H1 (cell line): ENCODE results near the gene KIF4A. TPM values are rescaled to one million over a fixed set of nuclear protein-coding genes. Genes with fewer than 3 reads are reported as not detected.

Source experiments
- CBX8 ChIP-seq: fragments of 300-800, 300-1000 bp; sonication (generic); IDR thresholded peaks from 2 replicates; pipeline ENCODE4 v1.7.1; 2016; ENCODE audit warnings: low read depth, low read length, borderline replicate concordance
- CHD2 ChIP-seq: IDR thresholded peaks from 2 replicates; pipeline ENCODE4 v1.6.1; 2012; ENCODE audit warnings: low read length, improper control_type of control experiment
- CREB1 ChIP-seq: IDR thresholded peaks from 2 replicates; pipeline ENCODE4 v1.6.1; 2012; ENCODE audit warnings: inconsistent platforms
- GTF2F1 ChIP-seq: IDR thresholded peaks from 2 replicates; pipeline ENCODE4 v1.6.1; 2012; ENCODE audit warnings: low read depth, low read length, improper control_type of control experiment, borderline replicate concordance
- HDAC2 ChIP-seq, 2 experiments: fragments of 300-600 bp in 1 of 2; sonication (generic) in 1 of 2; IDR thresholded peaks; 2 replicates each; pipeline ENCODE4 v1.6.1; 2011 to 2012; ENCODE audit warnings: low read depth in 2 of 2, low read length in 2 of 2, mild to moderate bottlenecking in 2 of 2, moderate library complexity in 2 of 2, borderline replicate concordance in 1 of 2, inconsistent platforms in 1 of 2
- JUND ChIP-seq: IDR thresholded peaks from 2 replicates; pipeline ENCODE4 v1.6.1; 2011; ENCODE audit warnings: mild to moderate bottlenecking, improper control_type of control experiment, low read length
- NANOG ChIP-seq: IDR thresholded peaks from 2 replicates; pipeline ENCODE4 v1.6.1; 2011; ENCODE audit warnings: low read length, low read depth, mild to moderate bottlenecking, inconsistent platforms; ENCODE audit not compliant: insufficient read depth, poor library complexity, severe bottlenecking
- RAD21 ChIP-seq, 2 experiments: IDR thresholded peaks in 1 of 2; conservative IDR thresholded peaks in 1 of 2; 2 replicates each; pipeline ENCODE4 v1.6.1; 2011; ENCODE audit warnings: low read depth in 2 of 2, low read length in 2 of 2, improper control_type of control experiment in 1 of 2, inconsistent platforms in 1 of 2, mild to moderate bottlenecking in 1 of 2, moderate library complexity in 1 of 2
- RBBP5 ChIP-seq: IDR thresholded peaks from 2 replicates; pipeline ENCODE4 v1.7.1; 2012; ENCODE audit warnings: low read depth, mild to moderate bottlenecking, inconsistent platforms, low read length, moderate library complexity, borderline replicate concordance
- SP1 ChIP-seq: IDR thresholded peaks from 2 replicates; pipeline ENCODE4 v1.6.1; 2011; ENCODE audit warnings: low read depth, low read length
- TAF7 ChIP-seq: optimal IDR thresholded peaks from 2 replicates; pipeline ENCODE3; 2011; ENCODE audit warnings: low read depth, mild to moderate bottlenecking, inconsistent platforms, low read length, moderate library complexity, borderline replicate concordance
- polyA plus RNA-seq, 7 experiments: library from polyadenylated mRNA; depleted of rRNA in 3 of 7; stranded (reverse) in 5 of 7; unstranded in 2 of 7; fragments of >200 nt in 5 of 7; fragments of 200-250 nt in 2 of 7; gene quantifications; 1 replicate in 5 of 7; 2 replicates in 1 of 7; 4 replicates in 1 of 7; pipeline versions ENCODE4 v1.2.1 to v1.2.3, GENCODE V29; 2011 to 2013; ENCODE audit warnings: missing spikeins in 2 of 7, mixed read lengths in 2 of 7
- total RNA-seq: library from RNA; stranded (reverse); fragmentation: NEBNext Ultra II Directional; extraction: Animal tissue kit (Norgen Biotek cat#: 25700); gene quantifications from 2 replicates; pipeline ENCODE4 v1.2.1, GENCODE V29; 2021
- TF ChIP-seq, protein P1 (sequence below): fragments of 300-600 bp; sonication (generic); IDR thresholded peaks from 2 replicates; pipeline ENCODE4 v1.7.1; 2012; ENCODE audit warnings: low read length, moderate library complexity, mild to moderate bottlenecking, inconsistent platforms; ENCODE audit not compliant: insufficient replicate concordance

The KIF4A gene
- total and polyA plus RNA-seq, 2 of the 8 experiments (the other 6 are each of a cell fraction or from before 2014, with no cell fraction given): 10.9 to 35.7 TPM

DNA sequence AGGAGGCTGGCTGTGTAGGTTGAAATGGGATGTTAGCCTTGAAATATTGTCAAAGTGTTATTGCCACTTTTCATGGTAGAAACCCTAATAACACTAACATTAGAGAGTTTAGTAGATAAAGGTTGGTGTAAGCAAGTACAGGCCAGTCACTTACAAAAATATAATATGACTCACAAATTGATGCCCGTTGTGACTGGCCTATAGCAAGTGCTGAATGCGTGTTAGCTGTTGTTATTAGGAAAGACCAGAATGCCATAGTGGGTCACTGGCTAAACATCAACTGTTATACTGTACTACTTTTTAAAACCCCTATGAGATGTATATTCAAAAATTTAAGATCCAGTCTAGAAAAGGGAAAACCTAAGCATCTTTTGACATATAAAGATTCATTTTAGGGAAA lies 112.8 kb downstream of the KIF4A start (continued):
- TF ChIP-seq, protein P1, sequence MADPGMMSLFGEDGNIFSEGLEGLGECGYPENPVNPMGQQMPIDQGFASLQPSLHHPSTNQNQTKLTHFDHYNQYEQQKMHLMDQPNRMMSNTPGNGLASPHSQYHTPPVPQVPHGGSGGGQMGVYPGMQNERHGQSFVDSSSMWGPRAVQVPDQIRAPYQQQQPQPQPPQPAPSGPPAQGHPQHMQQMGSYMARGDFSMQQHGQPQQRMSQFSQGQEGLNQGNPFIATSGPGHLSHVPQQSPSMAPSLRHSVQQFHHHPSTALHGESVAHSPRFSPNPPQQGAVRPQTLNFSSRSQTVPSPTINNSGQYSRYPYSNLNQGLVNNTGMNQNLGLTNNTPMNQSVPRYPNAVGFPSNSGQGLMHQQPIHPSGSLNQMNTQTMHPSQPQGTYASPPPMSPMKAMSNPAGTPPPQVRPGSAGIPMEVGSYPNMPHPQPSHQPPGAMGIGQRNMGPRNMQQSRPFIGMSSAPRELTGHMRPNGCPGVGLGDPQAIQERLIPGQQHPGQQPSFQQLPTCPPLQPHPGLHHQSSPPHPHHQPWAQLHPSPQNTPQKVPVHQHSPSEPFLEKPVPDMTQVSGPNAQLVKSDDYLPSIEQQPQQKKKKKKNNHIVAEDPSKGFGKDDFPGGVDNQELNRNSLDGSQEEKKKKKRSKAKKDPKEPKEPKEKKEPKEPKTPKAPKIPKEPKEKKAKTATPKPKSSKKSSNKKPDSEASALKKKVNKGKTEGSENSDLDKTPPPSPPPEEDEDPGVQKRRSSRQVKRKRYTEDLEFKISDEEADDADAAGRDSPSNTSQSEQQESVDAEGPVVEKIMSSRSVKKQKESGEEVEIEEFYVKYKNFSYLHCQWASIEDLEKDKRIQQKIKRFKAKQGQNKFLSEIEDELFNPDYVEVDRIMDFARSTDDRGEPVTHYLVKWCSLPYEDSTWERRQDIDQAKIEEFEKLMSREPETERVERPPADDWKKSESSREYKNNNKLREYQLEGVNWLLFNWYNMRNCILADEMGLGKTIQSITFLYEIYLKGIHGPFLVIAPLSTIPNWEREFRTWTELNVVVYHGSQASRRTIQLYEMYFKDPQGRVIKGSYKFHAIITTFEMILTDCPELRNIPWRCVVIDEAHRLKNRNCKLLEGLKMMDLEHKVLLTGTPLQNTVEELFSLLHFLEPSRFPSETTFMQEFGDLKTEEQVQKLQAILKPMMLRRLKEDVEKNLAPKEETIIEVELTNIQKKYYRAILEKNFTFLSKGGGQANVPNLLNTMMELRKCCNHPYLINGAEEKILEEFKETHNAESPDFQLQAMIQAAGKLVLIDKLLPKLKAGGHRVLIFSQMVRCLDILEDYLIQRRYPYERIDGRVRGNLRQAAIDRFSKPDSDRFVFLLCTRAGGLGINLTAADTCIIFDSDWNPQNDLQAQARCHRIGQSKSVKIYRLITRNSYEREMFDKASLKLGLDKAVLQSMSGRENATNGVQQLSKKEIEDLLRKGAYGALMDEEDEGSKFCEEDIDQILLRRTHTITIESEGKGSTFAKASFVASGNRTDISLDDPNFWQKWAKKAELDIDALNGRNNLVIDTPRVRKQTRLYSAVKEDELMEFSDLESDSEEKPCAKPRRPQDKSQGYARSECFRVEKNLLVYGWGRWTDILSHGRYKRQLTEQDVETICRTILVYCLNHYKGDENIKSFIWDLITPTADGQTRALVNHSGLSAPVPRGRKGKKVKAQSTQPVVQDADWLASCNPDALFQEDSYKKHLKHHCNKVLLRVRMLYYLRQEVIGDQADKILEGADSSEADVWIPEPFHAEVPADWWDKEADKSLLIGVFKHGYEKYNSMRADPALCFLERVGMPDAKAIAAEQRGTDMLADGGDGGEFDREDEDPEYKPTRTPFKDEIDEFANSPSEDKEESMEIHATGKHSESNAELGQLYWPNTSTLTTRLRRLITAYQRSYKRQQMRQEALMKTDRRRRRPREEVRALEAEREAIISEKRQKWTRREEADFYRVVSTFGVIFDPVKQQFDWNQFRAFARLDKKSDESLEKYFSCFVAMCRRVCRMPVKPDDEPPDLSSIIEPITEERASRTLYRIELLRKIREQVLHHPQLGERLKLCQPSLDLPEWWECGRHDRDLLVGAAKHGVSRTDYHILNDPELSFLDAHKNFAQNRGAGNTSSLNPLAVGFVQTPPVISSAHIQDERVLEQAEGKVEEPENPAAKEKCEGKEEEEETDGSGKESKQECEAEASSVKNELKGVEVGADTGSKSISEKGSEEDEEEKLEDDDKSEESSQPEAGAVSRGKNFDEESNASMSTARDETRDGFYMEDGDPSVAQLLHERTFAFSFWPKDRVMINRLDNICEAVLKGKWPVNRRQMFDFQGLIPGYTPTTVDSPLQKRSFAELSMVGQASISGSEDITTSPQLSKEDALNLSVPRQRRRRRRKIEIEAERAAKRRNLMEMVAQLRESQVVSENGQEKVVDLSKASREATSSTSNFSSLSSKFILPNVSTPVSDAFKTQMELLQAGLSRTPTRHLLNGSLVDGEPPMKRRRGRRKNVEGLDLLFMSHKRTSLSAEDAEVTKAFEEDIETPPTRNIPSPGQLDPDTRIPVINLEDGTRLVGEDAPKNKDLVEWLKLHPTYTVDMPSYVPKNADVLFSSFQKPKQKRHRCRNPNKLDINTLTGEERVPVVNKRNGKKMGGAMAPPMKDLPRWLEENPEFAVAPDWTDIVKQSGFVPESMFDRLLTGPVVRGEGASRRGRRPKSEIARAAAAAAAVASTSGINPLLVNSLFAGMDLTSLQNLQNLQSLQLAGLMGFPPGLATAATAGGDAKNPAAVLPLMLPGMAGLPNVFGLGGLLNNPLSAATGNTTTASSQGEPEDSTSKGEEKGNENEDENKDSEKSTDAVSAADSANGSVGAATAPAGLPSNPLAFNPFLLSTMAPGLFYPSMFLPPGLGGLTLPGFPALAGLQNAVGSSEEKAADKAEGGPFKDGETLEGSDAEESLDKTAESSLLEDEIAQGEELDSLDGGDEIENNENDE: no peak
- TF ChIP-seq SP1 (no peak), RBBP5 (no peak), NANOG (no peak), CREB1 (no peak), CHD2 (no peak), CBX8 (no peak), HDAC2 (IDR thresholded peaks at IDR 0.05; ENCODE audit: borderline replicate concordance in 1 of 2, low read depth in 2 of 2, low read length in 2 of 2) (no peak), TAF7 (no peak), JUND (no peak), GTF2F1 (no peak), RAD21 (IDR thresholded peaks at IDR 0.05 in 1 of 2, conservative IDR thresholded peaks at IDR 0.05 in 1 of 2; ENCODE audit: low read depth in 2 of 2, low read length in 2 of 2) (no peak)
